ENCODE data around the gene LRBA.
"Not testable (repeated sequence)": the region's sequence is repeated elsewhere in the genome, so short reads cannot be mapped to it uniquely, and the experiment has no call there.

Gene LRBA

GRCh38 chr4:150546286-150546685, 468.8 kb downstream of the LRBA start:
- DNase-seq: no peak

GRCh38 chr4:150543042-150543441, 472.0 kb downstream of the LRBA start:
- no peak for DNase-seq

GRCh38 chr4:150541681-150542080, 473.4 kb downstream of the LRBA start:
- DNase-seq: no peak

GRCh38 chr4:150540959-150541360, 474.1 kb downstream of the LRBA start:
- DNase-seq: no peak

GRCh38 chr4:150540536-150540935, 474.5 kb downstream of the LRBA start:
- no peak for DNase-seq

- not testable (repeated sequence) for DNase-seq
Observed at GRCh38 chr4:150537911-150538310, 477.2 kb downstream of the LRBA start.

- no peak for DNase-seq
Observed at GRCh38 chr4:150534818-150535217, 480.3 kb downstream of the LRBA start.

GRCh38 chr4:150533673-150534072, 481.4 kb downstream of the LRBA start:
- DNase-seq: no peak

GRCh38 chr4:150525321-150525868, 489.7 kb downstream of the LRBA start:
- no peak for DNase-seq

- no peak for DNase-seq
Observed at GRCh38 chr4:150518559-150518958, 496.5 kb downstream of the LRBA start.

- DNase-seq: no peak
Observed at GRCh38 chr4:150515135-150515534, 499.9 kb downstream of the LRBA start.

- no peak for DNase-seq
Observed at GRCh38 chr4:150514709-150515108, 500.4 kb downstream of the LRBA start.

GRCh38 chr4:150510176-150510865, 504.8 kb downstream of the LRBA start:
- DNase-seq: no peak

- DNase-seq: not testable (repeated sequence)
Observed at GRCh38 chr4:150507656-150508055, 507.4 kb downstream of the LRBA start.

GRCh38 chr4:150501983-150502382, 513.1 kb downstream of the LRBA start:
- no peak for DNase-seq

GRCh38 chr4:150501009-150501727, 513.9 kb downstream of the LRBA start:
- DNase-seq: no peak

- DNase-seq: no peak
Observed at GRCh38 chr4:150497612-150498011, 517.5 kb downstream of the LRBA start.

GRCh38 chr4:150495550-150495949, 519.5 kb downstream of the LRBA start:
- no peak for DNase-seq

- DNase-seq: no peak
Observed at GRCh38 chr4:150493851-150494250, 521.2 kb downstream of the LRBA start.

GRCh38 chr4:150491132-150492049, 523.7 kb downstream of the LRBA start:
- DNase-seq: no peak

- DNase-seq: no peak
Observed at GRCh38 chr4:150482581-150482980, 532.5 kb downstream of the LRBA start.

- no peak for DNase-seq
Observed at GRCh38 chr4:150479657-150480056, 535.4 kb downstream of the LRBA start.

GRCh38 chr4:150477869-150478268, 537.2 kb downstream of the LRBA start:
- no peak for DNase-seq
